ENCODE data around the gene ANKRD2.

ANKRD2 gene

GRCh38 chr10:97543025-97543546 is 29.5 kb upstream of the ANKRD2 start:
- Histone ChIP-seq H3K27me3 (ENCODE audit: insufficient read depth, low read length, poor library complexity) (no peaks in the 10 kb centered on the region), H3K4me1 (ENCODE audit: insufficient read depth, low read length) (no peaks in the 10 kb centered on the region), H3K36me3 (ENCODE audit: insufficient read depth, low read length) (no peaks in the 10 kb centered on the region), H4K20me1 (ENCODE audit: insufficient read depth, low read length) (no peaks in the 10 kb centered on the region), H3K27ac (ENCODE audit: low read length) (no peak overlapping the region), H2AFZ (ENCODE audit: low read depth, low read length) (no peak overlapping the region), H3K9me3 (ENCODE audit: insufficient read depth, low read length, severe bottlenecking) (no peaks in the 10 kb centered on the region), H3K4me2 (ENCODE audit: insufficient read depth, low read length) (no peak overlapping the region), H3K9ac (ENCODE audit: low read depth, low read length) (no peak overlapping the region), H3K4me3 (ENCODE audit: low read depth in 1 of 2, low read length in 2 of 2) (no peak overlapping the region), H3K79me2 (ENCODE audit: insufficient read depth, low read length) (no peaks in the 10 kb centered on the region)
- peak; percentile 7 for DNase-seq
- peak; percentile 42; the same call in 2 of the 3 replicates for ATAC-seq (ENCODE audit: insufficient read depth, low read depth)
- TF ChIP-seq CTCF (IDR thresholded peaks at IDR 0.05; ENCODE audit: borderline replicate concordance, extremely low read depth, low read length, poor library complexity, severe bottlenecking) (no peak), EZH2 (IDR thresholded peaks at IDR 0.05; ENCODE audit: borderline replicate concordance, low read depth, low read length, severe bottlenecking) (no peak)

DNA sequence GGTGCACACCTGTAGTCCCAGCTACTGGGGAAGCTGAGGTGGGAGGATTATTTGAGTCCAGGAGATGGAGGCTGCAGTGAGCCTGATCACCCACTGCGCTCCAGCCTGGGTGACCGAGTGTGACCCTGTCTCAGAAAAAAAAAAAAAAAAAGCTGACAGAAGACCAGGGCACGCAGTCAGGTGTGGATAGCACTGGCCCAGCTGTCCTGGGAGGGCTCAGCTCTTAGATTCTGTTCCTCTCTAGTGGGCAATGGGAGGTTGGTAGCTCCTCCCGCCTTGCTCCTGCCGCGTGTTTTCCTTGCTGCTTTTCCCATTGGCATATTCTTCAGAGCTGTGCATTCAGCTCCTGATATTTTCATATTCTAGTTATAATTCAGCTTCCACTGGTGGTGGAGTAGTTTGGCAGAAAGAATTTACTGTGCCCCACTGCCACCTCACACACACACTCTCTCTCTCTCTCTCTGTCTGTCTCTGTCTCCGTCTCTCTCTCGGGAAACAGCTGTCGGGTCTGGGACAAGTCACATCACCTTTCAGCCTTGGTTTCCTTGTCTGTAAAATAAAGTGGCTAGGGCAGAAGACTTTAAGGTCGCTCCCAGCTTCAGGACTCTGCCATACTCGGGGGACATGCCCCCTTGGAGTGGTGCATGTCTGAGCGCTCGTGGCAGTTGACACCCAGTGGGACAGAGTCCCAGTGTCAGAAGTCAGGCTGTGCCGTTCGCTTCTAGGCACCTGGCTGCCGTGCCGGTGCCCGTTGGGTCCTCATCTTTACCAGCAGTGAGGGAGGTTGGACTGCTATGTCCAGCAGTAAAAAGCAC is 25.9 kb upstream of the ANKRD2 start:
- Histone ChIP-seq H4K20me1 (ENCODE audit: insufficient read depth, low read length) (no peaks in the 10 kb centered on the region), H3K27ac (ENCODE audit: low read length) (no peak overlapping the region), H2AFZ (ENCODE audit: low read depth, low read length) (no peak overlapping the region), H3K9ac (ENCODE audit: low read depth, low read length) (no peak overlapping the region), H3K4me1 (ENCODE audit: insufficient read depth, low read length) (no peaks in the 10 kb centered on the region), H3K79me2 (ENCODE audit: insufficient read depth, low read length) (no peaks in the 10 kb centered on the region), H3K9me3 (ENCODE audit: insufficient read depth, low read length, severe bottlenecking) (no peaks in the 10 kb centered on the region), H3K4me3 (ENCODE audit: low read depth in 1 of 2, low read length in 2 of 2) (no peak overlapping the region), H3K36me3 (ENCODE audit: insufficient read depth, low read length) (no peaks in the 10 kb centered on the region), H3K27me3 (ENCODE audit: insufficient read depth, low read length, poor library complexity) (no peaks in the 10 kb centered on the region), H3K4me2 (ENCODE audit: insufficient read depth, low read length) (no peak overlapping the region)
- TF ChIP-seq CTCF (IDR thresholded peaks at IDR 0.05; ENCODE audit: borderline replicate concordance, extremely low read depth, low read length, poor library complexity, severe bottlenecking) (no peak), EZH2 (IDR thresholded peaks at IDR 0.05; ENCODE audit: borderline replicate concordance, low read depth, low read length, severe bottlenecking) (no peak)
- no peak for DNase-seq
- no peak for ATAC-seq (ENCODE audit: insufficient read depth, low read depth)

DNA sequence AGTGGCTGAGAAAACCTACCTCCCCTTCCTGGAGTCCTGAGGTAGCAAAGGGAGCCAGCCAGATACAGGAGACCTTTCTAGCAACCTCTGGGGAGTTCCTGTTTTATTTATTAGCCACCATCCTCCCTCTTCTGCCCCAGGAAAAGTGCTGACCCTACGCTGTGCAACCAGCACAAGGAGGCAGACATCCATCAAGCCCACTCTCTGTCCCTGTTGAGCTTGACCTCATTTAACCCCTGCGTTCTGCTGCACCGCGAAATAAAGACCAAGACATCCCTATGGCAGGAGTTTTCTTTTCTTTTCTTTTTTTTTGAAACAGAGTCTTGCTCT is 25.3 kb upstream of the ANKRD2 start:
- H3K4me2 ChIP-seq (ENCODE audit: insufficient read depth, low read length) = no peak overlapping the region
- no peak overlapping the region for H2AFZ ChIP-seq (ENCODE audit: low read depth, low read length)

More for the DNA sequence above, 25.3 kb upstream of the ANKRD2 start:
- ATAC-seq (ENCODE audit: insufficient read depth, low read depth) (no peak), DNase-seq (no peak)
- Histone ChIP-seq H4K20me1 (ENCODE audit: insufficient read depth, low read length) (no peaks in the 10 kb centered on the region), H3K4me3 (ENCODE audit: low read depth in 1 of 2, low read length in 2 of 2) (no peak overlapping the region), H3K9ac (ENCODE audit: low read depth, low read length) (no peak overlapping the region), H3K9me3 (ENCODE audit: insufficient read depth, low read length, severe bottlenecking) (no peaks in the 10 kb centered on the region), H3K27me3 (ENCODE audit: insufficient read depth, low read length, poor library complexity) (no peaks in the 10 kb centered on the region), H3K4me1 (ENCODE audit: insufficient read depth, low read length) (no peaks in the 10 kb centered on the region), H3K79me2 (ENCODE audit: insufficient read depth, low read length) (no peaks in the 10 kb centered on the region), H3K36me3 (ENCODE audit: insufficient read depth, low read length) (no peaks in the 10 kb centered on the region), H3K27ac (ENCODE audit: low read length) (no peak overlapping the region)
- TF ChIP-seq CTCF (IDR thresholded peaks at IDR 0.05; ENCODE audit: borderline replicate concordance, extremely low read depth, low read length, poor library complexity, severe bottlenecking) (no peak), EZH2 (IDR thresholded peaks at IDR 0.05; ENCODE audit: borderline replicate concordance, low read depth, low read length, severe bottlenecking) (no peak)

Measured in DND-41 (cell line).